ENCODE data around the gene LPAR3.
"Not testable (repeated sequence)": the region's sequence is repeated elsewhere in the genome, so short reads cannot be mapped to it uniquely, and the experiment has no call there.

Gene LPAR3

DNA sequence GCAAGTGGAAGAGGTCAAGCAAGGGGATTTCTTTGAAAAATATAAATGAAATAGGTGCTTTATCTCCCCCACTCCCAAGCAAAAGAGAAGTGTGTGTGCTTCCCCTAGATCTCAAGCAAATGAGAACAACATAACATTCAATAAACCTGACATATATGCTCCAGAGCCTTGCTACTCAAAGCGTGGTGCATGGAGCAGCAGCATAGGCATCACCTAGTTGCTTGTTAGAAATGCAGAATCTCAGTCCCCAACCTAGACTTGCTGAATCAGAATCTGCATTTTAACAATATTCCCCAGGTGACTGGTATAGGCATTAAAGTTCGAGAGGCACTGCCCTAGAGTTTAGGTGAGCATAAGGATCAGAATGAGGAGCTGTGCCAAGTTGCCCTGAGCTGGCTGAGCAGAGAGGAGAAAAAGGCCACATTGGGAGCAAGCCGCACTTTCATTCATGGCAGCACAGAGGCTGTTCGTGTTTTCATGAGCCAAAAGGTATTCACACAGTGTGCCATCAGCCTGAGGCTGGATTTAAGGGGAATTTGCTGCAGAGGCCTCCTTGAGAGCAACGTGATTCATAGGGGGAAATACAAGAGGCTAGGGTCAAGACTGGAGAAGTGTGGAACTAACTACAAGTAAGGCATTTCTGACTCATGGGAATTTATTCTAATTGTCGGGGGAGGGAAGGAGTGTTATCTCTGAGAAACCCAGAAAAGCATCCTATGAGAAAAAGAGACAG lies 14.3 kb upstream of the LPAR3 start:
- DNase-seq (ENCODE audit: low read depth, low spot score): no peak

GRCh38 chr1:84902727-84903126 lies 9.7 kb upstream of the LPAR3 start:
- not testable (repeated sequence) for DNase-seq (ENCODE audit: low read depth, low spot score)

DNA sequence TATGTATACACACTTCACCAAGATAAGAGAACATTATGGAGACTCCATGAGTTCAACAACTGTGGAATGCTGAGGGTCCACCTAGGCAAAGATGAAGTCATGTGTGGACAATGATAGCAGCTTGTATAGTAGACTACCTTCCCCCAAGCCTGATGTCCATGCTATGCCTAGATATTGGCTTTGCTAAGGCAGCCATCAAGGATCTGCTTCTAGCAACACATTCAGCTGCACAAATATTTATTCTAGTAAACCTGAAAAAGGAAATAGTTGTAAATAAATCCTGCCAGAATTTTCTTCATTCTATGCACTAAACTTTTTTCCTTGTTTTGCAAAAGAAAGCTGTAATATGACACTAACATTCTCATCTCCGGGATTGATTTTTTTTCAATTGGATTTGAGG lies 7.0 kb upstream of the LPAR3 start:
- DNase-seq (ENCODE audit: low read depth, low spot score): no peak

- DNase-seq (ENCODE audit: low read depth, low spot score): no peak
Measured at GRCh38 chr1:84896279-84896678, 3.3 kb upstream of the LPAR3 start.

GRCh38 chr1:84890566-84890965 lies 2.4 kb downstream of the LPAR3 start:
- DNase-seq (ENCODE audit: low read depth, low spot score): no peak

DNA sequence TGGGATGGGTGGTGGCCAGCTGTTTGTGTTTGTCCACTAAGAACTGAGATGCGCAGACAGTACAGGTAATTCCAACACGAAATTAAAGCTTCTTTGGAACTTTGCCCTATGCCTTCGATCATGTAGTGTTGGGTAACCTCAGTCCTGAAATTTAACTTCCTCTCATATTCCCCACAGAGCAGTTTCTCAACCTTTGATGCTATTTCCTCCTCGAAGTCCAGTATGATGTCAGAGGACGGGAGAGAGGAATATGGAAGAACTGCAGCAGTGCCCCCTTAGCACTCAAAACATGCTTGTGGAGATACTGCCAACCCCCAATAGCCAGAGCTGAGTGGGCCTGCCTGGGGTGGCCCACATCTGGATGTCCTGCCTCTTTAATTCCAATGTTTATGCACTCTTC lies 3.6 kb downstream of the LPAR3 start:
- no peak for DNase-seq (ENCODE audit: low read depth, low spot score)

DNA sequence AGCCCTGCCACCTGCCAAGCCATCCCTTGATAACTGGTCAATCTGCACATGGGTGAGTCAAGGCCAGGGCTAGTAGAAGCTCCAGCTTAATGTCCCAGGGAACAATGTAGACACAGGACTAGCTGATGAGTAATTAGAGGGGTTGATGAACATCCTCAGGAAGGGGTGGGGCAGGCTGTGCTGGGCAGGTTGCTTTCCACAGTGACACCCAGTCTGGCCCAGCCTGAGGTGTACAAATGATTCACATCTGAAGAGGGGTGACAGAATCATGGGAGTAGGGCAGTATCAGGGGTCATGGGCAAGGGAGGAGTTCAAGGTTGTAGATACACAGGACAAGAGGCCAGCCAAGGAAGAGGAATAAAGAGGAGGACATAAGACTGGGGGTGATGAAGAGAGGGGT lies 4.3 kb downstream of the LPAR3 start:
- DNase-seq (ENCODE audit: low read depth, low spot score): no peak

DNA sequence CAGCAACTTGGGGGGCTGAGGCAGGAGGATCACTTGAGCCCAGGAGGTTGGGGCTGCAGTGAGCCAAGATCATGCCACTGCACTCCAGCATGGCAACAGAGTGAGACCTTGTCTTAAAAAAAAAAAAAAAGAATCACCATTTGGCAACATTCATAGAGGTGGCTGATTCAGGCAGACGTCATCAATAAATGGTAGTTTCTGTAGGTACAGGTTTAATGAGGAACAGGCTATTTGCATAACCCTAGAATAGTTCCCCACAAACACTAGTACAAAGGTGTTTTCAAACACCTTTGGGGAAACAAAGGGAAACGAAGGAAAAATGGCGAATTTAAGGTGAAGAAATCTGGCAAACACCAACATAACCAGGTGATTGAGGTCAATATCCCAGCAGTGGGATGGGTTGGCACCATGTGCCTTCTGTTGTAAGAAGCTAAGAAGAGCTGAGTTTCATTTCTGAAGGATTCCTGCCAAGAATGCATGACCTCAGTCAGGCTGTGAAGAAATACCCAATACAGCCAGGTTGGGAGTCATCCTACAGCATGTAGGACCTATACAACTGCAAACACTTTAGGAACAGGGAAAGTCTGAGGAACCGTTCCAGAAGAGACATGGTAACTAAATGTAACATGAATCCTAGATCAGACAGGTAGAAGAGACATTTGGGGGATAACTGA lies 5.6 kb downstream of the LPAR3 start:
- no peak for DNase-seq (ENCODE audit: low read depth, low spot score)

GRCh38 chr1:84885469-84885868 lies 7.5 kb downstream of the LPAR3 start:
- no peak for DNase-seq (ENCODE audit: low read depth, low spot score)

- DNase-seq (ENCODE audit: low read depth, low spot score): no peak
Measured at GRCh38 chr1:84884671-84885389, 8.2 kb downstream of the LPAR3 start.

GRCh38 chr1:84883286-84883685 lies 9.7 kb downstream of the LPAR3 start:
- DNase-seq (ENCODE audit: low read depth, low spot score): no peak

- DNase-seq (ENCODE audit: low read depth, low spot score): no peak
Measured at GRCh38 chr1:84877592-84877991, 15.4 kb downstream of the LPAR3 start.

DNA sequence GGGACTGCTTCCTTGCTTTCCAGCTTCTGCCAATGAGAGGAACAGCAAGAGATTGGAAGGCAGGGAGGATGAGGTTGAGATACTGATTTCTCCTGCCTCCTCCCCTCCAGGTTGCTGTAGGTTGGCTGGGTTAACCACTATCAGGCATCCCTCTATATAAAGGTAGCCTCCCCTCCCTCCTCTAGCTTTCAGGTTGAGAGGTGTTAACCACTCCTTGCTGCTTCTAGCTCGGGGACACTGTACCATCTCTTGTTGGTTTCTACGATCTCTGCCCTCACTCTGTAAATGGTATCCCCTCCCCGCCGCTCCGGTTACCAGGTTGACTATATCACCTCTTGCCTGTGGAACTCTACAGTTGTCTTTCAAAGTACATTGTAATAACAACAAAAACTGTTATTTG lies 16.7 kb downstream of the LPAR3 start:
- DNase-seq (ENCODE audit: low read depth, low spot score): no peak

GRCh38 chr1:84873366-84873765 lies 19.6 kb downstream of the LPAR3 start:
- no peak for DNase-seq (ENCODE audit: low read depth, low spot score)

DNA sequence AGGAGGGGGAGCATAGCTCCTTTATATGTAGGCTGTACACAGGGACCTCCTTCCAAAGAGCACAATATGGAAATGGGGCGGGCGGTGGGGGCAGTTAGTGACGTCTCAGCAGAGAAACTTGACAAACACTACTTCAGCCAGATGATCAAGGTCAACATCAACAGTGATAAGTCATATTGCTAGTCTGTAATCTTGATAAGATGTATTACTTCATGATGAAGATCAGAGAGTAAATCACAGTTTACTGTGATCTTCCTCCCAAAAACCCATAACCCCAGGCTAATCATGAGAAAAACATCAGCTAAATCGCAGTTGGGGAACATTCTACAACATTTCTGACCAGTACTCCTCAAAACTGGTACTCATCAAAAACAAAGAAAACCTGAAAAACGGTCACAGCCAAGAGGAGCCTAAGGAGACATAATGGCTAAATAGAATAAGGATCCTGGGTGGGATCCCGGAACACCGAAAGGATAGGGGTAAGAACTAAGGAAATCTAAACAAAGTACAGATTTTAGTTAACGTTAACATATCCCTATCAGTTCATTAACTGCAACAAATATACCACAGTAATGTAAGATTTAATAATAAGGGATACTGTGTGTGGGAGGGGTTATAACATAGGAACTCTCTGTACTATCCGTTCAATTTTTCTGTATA lies 20.2 kb downstream of the LPAR3 start:
- no peak for DNase-seq (ENCODE audit: low read depth, low spot score)

DNA sequence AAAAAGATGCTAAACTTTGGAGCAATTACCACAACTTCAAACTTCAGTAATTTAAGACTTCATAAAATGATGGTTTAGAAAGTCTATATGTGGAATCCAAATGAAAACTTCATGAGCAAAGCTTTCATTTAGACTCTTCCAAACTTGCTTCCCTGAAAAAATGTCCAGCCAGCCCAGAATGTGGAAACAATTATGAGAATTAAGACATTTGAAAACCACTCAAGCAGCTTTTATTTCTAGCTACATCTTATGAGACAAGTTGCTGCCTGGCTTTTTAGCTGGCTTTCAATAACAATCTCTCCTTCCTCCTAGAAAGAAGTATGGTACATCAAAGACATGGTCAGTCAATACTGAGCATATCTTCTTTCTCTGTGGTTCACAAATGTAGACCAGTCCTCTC lies 21.8 kb downstream of the LPAR3 start:
- DNase-seq (ENCODE audit: low read depth, low spot score): no peak

- DNase-seq (ENCODE audit: low read depth, low spot score): no peak
Measured at GRCh38 chr1:84870591-84870990, 22.4 kb downstream of the LPAR3 start.

DNA sequence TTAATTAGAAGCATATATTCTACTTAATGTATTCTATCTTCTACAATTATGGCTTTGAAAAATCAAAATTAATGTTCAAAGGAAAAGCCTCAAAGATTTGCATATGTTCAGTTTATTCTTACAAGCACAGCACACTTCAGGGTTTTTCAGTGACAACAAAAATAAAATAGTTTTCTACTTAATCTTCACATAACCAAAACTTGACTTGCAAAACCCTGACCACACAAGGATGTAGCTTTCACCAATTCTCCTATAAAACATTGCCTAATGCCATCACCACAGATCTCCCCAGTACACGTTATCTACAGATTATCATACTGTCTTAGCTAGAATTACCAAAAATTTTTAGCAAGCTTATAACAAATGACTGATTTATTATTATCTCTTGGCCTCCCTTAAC lies 23.3 kb downstream of the LPAR3 start:
- DNase-seq (ENCODE audit: low read depth, low spot score): no peak

GRCh38 chr1:84862810-84863251 lies 30.2 kb downstream of the LPAR3 start:
- peak; percentile 8 for DNase-seq (ENCODE audit: low read depth, low spot score)

- no peak for DNase-seq (ENCODE audit: low read depth, low spot score)
Measured at GRCh38 chr1:84861988-84862644, 30.9 kb downstream of the LPAR3 start.

- DNase-seq (ENCODE audit: low read depth, low spot score): no peak
Measured at GRCh38 chr1:84861516-84861915, 31.5 kb downstream of the LPAR3 start.

DNA sequence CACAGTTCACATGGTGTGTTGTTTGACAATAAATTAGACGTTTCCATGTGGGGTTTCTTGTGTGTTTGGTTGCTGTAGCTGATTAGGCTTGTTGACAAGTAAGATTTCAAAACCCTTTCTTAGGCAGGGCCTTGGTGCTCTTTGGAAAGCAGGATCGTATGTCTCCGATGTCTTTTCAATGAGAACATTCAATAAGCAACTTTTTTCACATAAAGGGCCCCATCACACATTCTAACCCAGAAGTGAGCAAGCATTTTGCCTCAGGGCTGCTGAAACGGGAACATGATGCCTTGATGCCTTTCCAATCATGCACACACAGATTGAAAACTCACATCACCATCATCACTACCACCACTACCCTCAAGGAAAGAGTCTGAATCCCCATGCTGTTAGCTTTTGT lies 33.1 kb downstream of the LPAR3 start:
- no peak for DNase-seq (ENCODE audit: low read depth, low spot score)

All from activated CD4-positive, CD25-positive, alpha-beta regulatory T cell treated with anti-CD3 and anti-CD28 coated beads, Interleukin-2, amount 50 U/mL, for 16 hours (primary cell).